GM11168 (cell line): ENCODE results near the gene CLEC10A.
"Not testable (repeated sequence)": the region's sequence is repeated elsewhere in the genome, so short reads cannot be mapped to it uniquely, and the experiment has no call there.

Source experiments
- in situ Hi-C: fragments of 300-500 bp; cut with MboI; formaldehyde crosslinking; loops from one replicate; pipeline ENCODE4 v1.12.0; 2022; ENCODE audit warnings: low sequenced_read_pairs; ENCODE audit not compliant: unreplicated experiment

Gene CLEC10A

DNA sequence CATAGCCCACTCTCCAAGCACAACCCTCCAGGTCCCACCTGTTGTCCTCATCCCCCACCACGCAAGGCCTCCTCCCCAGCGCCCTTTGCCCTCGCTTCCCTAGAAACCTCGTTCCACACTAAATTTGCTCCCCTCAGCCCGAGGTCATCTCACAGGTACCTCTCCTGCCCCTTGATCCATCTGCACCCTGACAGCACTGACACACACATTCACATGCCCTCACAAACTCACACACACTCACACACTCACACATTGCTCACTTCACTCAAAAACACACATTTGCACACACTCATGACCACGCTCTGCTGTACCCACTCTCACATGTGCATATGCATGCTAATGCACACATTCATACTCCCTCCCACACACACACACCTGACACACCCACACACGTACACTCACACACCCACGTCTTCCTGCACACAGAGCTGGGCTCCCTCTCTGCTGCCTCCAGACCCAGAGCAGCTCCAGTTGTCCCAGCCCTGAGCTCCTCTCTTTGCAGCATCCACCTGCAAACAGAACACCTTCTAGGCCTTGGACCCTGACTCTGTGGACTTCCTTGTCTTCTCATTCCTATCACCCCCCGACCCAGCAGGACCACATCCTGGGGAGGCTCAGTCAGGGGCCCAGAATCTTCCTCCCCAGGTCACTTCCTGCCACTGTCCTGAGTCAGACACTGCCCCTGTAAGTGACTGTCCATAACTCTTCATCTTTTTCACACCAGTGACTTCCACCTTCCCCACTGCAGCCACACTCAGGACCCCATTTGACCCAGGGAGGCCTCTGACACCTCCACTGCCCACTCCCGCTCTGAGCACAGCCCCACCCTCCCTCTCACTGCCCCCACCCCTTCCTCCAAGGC, 29.6 kb upstream of the CLEC10A start:
- in situ Hi-C loops, result no loop called here

DNA sequence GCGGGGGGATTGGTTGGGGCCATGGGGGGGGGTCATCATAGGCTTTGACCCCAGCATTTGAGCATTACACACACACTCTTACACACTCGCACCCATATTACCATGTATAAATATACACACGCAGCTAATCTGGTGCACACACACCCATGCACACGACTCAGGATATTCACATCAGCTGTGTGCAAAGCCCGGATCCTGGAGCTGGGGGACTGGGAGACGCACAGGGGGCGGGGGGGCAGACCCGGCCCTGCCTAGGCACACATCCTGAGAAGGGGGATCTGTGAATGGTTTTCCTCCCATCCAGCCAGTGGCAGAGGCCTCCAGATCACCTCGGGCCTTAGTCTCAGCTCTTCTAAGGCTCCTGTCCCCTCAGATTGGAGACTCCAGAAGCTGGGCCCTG, 28.9 kb upstream of the CLEC10A start:
- in situ Hi-C loops, result no loop called here

GRCh38 chr17:7108560-7108925, 28.5 kb upstream of the CLEC10A start:
- in situ Hi-C loops, result no loop called here

GRCh38 chr17:7107795-7108559, 27.9 kb upstream of the CLEC10A start:
- in situ Hi-C loops, result no loop called here

DNA sequence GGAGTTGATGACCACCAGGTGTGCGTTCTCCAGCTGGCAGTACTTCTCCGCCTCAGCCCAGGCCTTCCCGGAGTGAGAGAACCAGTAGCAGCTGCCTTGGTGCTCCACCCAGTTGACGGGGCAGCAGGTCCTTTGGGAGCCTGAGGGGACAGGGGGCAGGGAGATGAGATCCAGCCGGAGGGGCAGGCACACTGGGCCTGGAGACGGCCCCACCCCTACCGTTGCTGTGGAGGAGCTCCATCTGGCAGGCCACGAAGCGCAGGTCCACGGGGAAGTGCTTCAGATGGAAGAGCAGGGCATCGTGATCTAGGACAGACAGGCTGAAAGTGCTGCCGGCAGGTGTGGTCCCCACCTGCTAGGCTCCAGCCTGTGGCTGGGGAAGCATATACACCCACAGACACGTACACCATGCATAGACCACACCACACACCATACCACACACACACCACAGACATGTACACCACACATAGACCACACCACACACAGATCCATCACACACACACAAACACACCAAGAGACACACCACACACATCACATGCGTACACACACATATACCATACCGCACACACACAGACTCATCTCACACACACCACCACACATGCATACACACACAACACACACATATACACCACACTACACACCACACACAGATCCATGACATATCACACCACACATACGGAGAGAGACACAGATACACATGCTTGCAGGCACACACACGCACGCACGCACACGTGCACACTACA, 27.1 kb upstream of the CLEC10A start:
- in situ Hi-C loops, result no loop called here

- in situ Hi-C loops, result no loop called here
These were observed 22.4 kb upstream of the CLEC10A start for GRCh38 chr17:7102421-7102820.

- in situ Hi-C loops, result no loop called here
These were observed 21.5 kb upstream of the CLEC10A start for GRCh38 chr17:7101531-7101930.

DNA sequence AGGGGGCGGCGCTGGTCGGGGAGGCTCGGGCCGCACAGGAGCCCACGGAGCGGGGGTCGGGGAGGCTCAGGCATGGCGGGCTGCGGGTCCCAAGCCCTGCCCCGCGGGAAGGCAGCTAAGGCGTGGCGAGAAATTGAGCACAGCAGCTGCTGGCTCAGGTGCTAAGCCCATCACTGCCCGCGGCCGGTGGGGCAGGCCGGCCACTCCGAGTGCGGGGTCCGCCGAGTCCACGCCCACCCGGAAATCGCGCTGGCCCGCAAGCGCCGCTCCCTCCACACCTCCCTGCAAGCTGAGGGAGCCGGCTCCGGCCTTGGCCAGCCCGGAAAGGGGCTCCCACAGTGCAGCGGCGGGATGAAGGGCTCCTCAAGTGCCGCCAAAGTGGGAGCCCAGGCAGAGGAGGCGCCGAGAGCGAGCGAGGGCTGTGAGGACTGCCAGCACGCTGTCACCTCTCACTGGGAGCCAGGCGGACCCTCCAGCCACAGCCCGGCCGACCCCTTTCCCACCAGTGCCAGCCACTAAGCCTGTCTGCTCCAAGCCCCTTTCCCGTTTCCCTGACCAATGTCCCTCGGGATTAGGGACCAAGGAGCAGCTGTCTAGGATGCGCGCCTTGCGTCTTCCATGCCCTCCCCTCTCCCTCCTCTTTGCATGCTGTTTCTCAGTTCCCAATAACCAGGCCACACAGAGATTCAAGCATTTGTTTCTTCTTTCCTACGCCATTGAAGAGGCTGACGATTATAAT, 20.8 kb upstream of the CLEC10A start:
- in situ Hi-C loops, result not testable (repeated sequence)

- in situ Hi-C loops, result no loop called here
These were observed 18.9 kb upstream of the CLEC10A start for GRCh38 chr17:7098802-7099459.

DNA sequence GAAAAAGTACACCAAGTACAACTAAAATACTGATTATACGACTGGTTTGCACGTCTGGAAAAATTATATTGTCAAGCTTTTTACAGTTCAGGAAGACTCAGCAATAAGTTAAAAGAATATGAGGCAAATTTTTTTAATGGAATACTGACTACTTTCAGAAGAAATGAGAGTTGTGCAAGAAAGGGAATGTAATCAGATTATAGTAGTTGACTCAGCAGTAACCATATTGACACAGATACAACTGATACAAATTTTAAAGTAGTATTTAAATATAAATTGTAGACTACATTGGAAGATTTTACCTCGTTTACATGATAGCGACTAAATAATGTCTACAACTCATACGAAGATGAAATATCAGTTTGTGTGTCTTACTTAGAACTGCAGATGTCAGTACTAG, 17.9 kb upstream of the CLEC10A start:
- in situ Hi-C loops, result no loop called here

DNA sequence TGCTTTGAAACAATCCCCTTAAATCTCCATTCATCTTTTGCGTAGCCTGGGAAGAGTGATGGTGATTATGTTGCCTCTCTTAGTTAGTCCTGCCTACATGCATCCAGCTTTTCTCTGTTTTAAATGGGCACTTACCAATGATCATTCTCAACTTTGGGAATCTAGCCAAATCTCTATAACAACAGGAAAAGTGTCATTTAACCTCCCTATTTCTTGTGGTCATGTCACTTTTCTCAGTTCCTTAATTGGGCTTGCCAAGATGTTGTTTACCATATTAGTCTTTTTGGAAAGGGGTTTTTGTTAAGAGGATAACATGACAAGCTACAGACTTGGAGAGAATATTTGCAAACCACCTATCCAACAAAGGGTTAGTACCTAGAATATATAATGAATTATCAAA, 15.6 kb upstream of the CLEC10A start:
- in situ Hi-C loops, result no loop called here

DNA sequence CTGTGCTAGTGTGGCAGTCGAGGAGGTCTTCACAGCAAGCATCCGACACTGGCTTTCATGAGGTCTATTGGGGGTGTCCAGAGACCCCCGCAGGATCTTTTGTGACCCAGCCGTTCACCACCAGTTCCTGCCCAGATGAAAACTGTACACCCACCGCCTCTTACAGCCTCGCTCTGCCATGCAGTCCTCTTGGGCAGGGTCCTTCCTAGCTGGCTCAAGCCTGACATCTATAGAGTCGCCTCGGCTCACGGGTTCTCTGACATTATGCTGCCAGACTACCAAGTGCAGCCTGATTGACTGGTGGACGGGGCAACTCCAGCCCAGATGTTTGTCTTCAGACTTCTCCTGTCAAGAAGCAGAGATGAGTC, 14.6 kb upstream of the CLEC10A start:
- in situ Hi-C loops, result no loop called here

DNA sequence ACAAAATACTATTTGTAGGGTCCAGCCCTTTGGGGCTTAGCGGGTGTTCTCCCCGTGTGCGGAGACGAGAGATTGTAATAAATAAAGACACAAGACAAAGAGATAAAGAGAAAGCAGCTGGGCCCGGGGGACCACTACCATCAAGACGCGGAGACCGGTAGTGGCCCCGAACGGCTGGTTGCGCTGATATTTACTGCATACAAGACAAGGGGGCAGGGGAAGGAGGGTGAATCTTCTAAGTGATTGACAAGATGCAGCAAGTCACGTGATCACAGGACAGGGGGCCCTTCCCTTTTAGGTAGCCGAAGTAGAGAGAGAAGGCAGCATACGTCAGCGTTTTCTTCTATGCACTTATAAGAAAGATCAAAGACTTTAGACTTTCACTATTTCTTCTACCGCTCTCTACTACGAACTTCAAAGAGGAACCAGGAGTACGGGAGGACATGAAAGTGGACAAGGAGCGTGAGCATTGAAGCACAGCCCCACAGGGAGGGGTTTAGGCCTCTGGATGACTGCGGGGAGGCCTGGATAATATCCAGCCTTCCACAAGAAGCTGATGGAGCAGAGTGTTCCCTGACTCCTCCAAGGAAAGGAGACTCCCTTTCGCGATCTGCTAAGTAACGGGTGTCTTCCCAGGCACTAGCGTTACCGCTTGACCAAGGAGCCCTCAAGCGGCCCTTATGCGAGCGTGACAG, 11.4 kb upstream of the CLEC10A start:
- in situ Hi-C loops, result not testable (repeated sequence)

GRCh38 chr17:7089570-7089969, 9.5 kb upstream of the CLEC10A start:
- in situ Hi-C loops, result not testable (repeated sequence)

- in situ Hi-C loops, result not testable (repeated sequence)
These were observed 8.4 kb upstream of the CLEC10A start for GRCh38 chr17:7088442-7088841.

DNA sequence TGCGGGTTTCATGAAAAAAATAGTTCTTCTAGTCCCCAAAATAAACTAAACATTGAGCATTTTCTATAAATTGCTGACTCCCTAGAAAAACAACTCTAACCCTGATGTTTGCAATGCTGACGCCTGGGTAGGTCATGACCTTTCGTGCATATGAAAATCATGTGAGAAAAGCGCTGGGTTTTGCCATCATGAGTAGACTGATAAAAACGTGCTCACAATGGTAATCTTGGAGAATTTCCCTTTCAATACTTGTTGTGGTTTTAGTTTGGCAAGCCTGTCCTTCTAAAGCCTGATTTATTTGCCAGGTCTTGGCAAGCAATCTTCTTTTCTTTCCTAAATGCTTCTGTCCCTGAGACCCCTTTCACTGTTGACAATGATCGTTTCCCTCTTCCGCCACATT, 4.0 kb upstream of the CLEC10A start:
- in situ Hi-C loops, result no loop called here

GRCh38 chr17:7083592-7083991, 3.5 kb upstream of the CLEC10A start:
- in situ Hi-C loops, result no loop called here

DNA sequence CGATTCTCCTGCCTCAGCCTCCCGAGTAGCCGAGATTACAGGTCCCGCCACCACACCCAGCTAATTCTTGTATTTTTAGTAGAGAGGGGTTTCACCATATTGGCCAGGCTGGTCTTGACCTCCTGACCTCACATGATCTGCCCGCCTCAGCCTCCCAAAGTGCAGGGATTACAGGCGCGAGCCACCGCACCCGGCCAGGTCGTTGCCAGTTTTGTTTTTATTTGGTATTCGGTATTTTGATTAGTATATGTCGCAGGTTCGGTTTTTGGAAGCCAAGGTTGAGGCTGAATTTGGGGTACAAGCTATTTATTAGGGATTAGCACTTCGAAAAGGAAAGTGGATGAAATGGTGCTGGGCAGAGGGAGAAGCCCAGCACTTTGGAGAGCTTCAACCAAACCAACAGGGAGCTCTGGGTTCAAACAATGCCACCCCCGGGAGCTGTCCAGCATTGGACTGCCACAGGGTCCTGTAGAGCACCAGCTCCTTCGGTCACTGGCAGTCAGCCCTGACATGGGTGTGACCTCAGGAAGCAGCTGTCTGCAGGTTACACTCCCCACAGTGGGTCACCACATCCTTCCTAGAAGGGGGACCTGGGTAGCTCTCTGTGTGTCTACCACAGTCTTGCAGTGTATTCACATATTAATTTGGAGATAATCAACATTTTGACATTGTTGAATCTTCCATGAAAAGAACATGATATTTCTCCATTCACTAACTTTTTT, 1.5 kb upstream of the CLEC10A start:
- in situ Hi-C loops, result no loop called here
